K562 (cell line): ENCODE data around the gene ITGAX. TPM values are rescaled to one million over a fixed set of nuclear protein-coding genes. Genes with fewer than 3 reads are reported as not detected.
A peak's percentile ranks its signal among the peaks of the same experiment; 100 is the strongest.

Experiments used
- CBFA2T2 ChIP-seq: fragments of 450-650 bp; conservative IDR thresholded peaks from 2 replicates; pipeline ENCODE4 v1.6.1; 2017; ENCODE audit warnings: mild to moderate bottlenecking
- CCNT2 ChIP-seq: IDR thresholded peaks from 2 replicates; pipeline ENCODE4 v1.6.1; 2011; ENCODE audit warnings: borderline replicate concordance, low read depth, mild to moderate bottlenecking, moderate library complexity, mixed read lengths, low read length; ENCODE audit not compliant: insufficient read length; ENCODE audit errors: extremely low read depth
- DDX20 ChIP-seq: fragments of 450-650 bp; IDR thresholded peaks from 2 replicates; pipeline ENCODE4 v1.6.1; 2016; ENCODE audit warnings: missing genetic modification characterization, low read depth, mild to moderate bottlenecking, missing compliant biosample characterization, moderate library complexity
- FOXK1 ChIP-seq: sonication (generic); formaldehyde crosslinking; IDR thresholded peaks from 2 replicates; pipeline ENCODE4 v1.8.0; 2022; ENCODE audit warnings: missing genetic modification reagents, mild to moderate bottlenecking, borderline replicate concordance
- HMGN3 ChIP-seq: IDR thresholded peaks from 2 replicates; pipeline ENCODE4 v1.6.1; 2011; ENCODE audit warnings: borderline replicate concordance, low read depth, mild to moderate bottlenecking, mixed read lengths, low read length; ENCODE audit not compliant: insufficient read length; ENCODE audit errors: extremely low read depth
- MAFK ChIP-seq: IDR thresholded peaks from 2 replicates; pipeline ENCODE4 v1.6.1; 2011; ENCODE audit warnings: low read length, improper control_type of control experiment
- PML ChIP-seq: IDR thresholded peaks from 2 replicates; pipeline ENCODE4 v1.6.1; 2012; ENCODE audit warnings: low read length, inconsistent platforms
- POLR2AphosphoS5 ChIP-seq: IDR thresholded peaks from 2 replicates; pipeline ENCODE4 v1.6.1; 2011; ENCODE audit warnings: mild to moderate bottlenecking, low read depth, low read length, moderate library complexity; ENCODE audit not compliant: control insufficient read depth, insufficient read depth
- POLR2B ChIP-seq: fragments of 450-650 bp; IDR thresholded peaks from 2 replicates; pipeline ENCODE4 v1.6.1; 2018; ENCODE audit warnings: low read depth; ENCODE audit not compliant: partially characterized antibody
- RBM39 ChIP-seq: fragments of 200-400 bp; formaldehyde crosslinking; optimal IDR thresholded peaks from 2 replicates; pipeline ENCODE3; 2018; ENCODE audit warnings: low read depth, low read length
- STAG1 ChIP-seq: sonication (generic); formaldehyde crosslinking; IDR thresholded peaks from 2 replicates; pipeline ENCODE4 v1.5.0; 2020; ENCODE audit warnings: missing genetic modification reagents, borderline replicate concordance
- TSC22D4 ChIP-seq: fragments of 450-650 bp; IDR thresholded peaks from 2 replicates; pipeline ENCODE4 v1.6.1; 2016; ENCODE audit warnings: missing genetic modification characterization, missing biosample characterization, control low read depth
- ZNF589 ChIP-seq: fragments of 200-800 bp; sonication (Bioruptor generic); IDR thresholded peaks from 2 replicates; pipeline ENCODE4 v1.6.1; 2016; ENCODE audit warnings: low read depth, missing genetic modification characterization, missing compliant biosample characterization
- ZNF609 ChIP-seq: sonication (generic); formaldehyde crosslinking; IDR thresholded peaks from 2 replicates; pipeline ENCODE4 v1.8.1; 2023; ENCODE audit warnings: missing genetic modification reagents, mild to moderate bottlenecking, borderline replicate concordance
- ZNF778 ChIP-seq: fragments of 450-650 bp; formaldehyde crosslinking; IDR thresholded peaks from 2 replicates; pipeline ENCODE4 v1.4.0; 2020; ENCODE audit warnings: mild to moderate bottlenecking, moderate library complexity
- polyA plus RNA-seq, 8 experiments: library from polyadenylated mRNA; depleted of rRNA in 4 of 8; stranded (reverse) in 5 of 8; unstranded in 3 of 8; fragments of >200 nt; fragmentation: Nextera tagmentation in 2 of 8; fragmentation: Illumina TruSeq in 1 of 8; extraction: Ambion mirVana in 2 of 8; extraction: Trizol in 1 of 8; gene quantifications; 2 replicates each; pipeline versions ENCODE4 v1.2.1 to v1.2.3, GENCODE V29; 2011 to 2014; ENCODE audit warnings: inconsistent platforms in 1 of 8, missing spikeins in 1 of 8
- total RNA-seq, 7 experiments: library from RNA; depleted of rRNA in 6 of 7; stranded (reverse); fragments of >200 nt in 6 of 7; fragmentation: Illumina TruSeq in 2 of 7; extraction: Trizol in 2 of 7; gene quantifications; 2 replicates each; pipeline versions ENCODE4 v1.2.1 to v1.2.3, GENCODE V29; 2011 to 2021; ENCODE audit warnings: low replicate concordance in 1 of 7
- TF ChIP-seq, protein P1 (sequence below), 2 experiments: fragments of 450-650 bp in 1 of 2; sonication (generic) in 1 of 2; formaldehyde crosslinking; conservative IDR thresholded peaks; 2 replicates each; pipeline versions ENCODE4 v1.4.0 to v1.8.1; 2020 to 2022; ENCODE audit warnings: mild to moderate bottlenecking in 1 of 2, missing genetic modification reagents in 1 of 2
- TF ChIP-seq, protein P2 (sequence below), 3 experiments: fragments of 200-800 bp in 1 of 3; sonication (Bioruptor generic) in 1 of 3; sonication (generic) in 1 of 3; formaldehyde crosslinking in 1 of 3; IDR thresholded peaks; 2 replicates each; pipeline versions ENCODE4 v1.6.1 to v1.8.0; 2016 to 2022; ENCODE audit warnings: mild to moderate bottlenecking in 2 of 3, missing compliant biosample characterization in 2 of 3, missing genetic modification characterization in 2 of 3, missing genetic modification reagents in 1 of 3
- TF ChIP-seq, protein P3 (sequence below): fragments of 450-650 bp; IDR thresholded peaks from 2 replicates; pipeline ENCODE4 v1.6.1; 2016

ITGAX gene
- total and polyA plus RNA-seq, 9 of the 15 experiments (the other 6 are each of a cell fraction or from before 2014, with no cell fraction given) = 0.03 to 0.58 (median 0.14) TPM

- TF ChIP-seq ZNF609 (CRISPR knock-in tag) = no peak
- no peak for TF ChIP-seq ZNF589 (CRISPR knock-in tag)
- no peak for TF ChIP-seq TSC22D4 (tag)
- TF ChIP-seq PML = no peak
- TF ChIP-seq, protein P1, sequence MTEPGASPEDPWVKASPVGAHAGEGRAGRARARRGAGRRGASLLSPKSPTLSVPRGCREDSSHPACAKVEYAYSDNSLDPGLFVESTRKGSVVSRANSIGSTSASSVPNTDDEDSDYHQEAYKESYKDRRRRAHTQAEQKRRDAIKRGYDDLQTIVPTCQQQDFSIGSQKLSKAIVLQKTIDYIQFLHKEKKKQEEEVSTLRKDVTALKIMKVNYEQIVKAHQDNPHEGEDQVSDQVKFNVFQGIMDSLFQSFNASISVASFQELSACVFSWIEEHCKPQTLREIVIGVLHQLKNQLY (CRISPR knock-in tag; conservative IDR thresholded peaks at IDR 0.05) = no peak
- TF ChIP-seq, protein P2, sequence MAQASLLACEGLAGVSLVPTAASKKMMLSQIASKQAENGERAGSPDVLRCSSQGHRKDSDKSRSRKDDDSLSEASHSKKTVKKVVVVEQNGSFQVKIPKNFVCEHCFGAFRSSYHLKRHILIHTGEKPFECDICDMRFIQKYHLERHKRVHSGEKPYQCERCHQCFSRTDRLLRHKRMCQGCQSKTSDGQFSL (CRISPR knock-in tag; IDR thresholded peaks at IDR 0.05) = no peak
- TF ChIP-seq, protein P2 (tag; IDR thresholded peaks at IDR 0.05) = no peak
- TF ChIP-seq DDX20 (tag) = no peak
- no peak for TF ChIP-seq MAFK
- TF ChIP-seq HMGN3 = no peak
- TF ChIP-seq FOXK1 (CRISPR knock-in tag) = no peak
- TF ChIP-seq RBM39 = no peak
- TF ChIP-seq ZNF778 (CRISPR knock-in tag) = no peak
- TF ChIP-seq POLR2AphosphoS5 = no peak
- no peak for TF ChIP-seq POLR2B
- TF ChIP-seq STAG1 = no peak
- no peak for TF ChIP-seq CCNT2
- no peak for TF ChIP-seq CBFA2T2
- TF ChIP-seq, protein P3, sequence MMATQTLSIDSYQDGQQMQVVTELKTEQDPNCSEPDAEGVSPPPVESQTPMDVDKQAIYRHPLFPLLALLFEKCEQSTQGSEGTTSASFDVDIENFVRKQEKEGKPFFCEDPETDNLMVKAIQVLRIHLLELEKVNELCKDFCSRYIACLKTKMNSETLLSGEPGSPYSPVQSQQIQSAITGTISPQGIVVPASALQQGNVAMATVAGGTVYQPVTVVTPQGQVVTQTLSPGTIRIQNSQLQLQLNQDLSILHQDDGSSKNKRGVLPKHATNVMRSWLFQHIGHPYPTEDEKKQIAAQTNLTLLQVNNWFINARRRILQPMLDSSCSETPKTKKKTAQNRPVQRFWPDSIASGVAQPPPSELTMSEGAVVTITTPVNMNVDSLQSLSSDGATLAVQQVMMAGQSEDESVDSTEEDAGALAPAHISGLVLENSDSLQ = 0 out of 2 replicates have a peak, but pooled peaks have one; percentile 5
These were observed 31.4 kb downstream of the ITGAX start (continued) for GRCh38 chr16:31386157-31386984.
